Left ventricle myocardium superior (tissue), 1 donor: ENCODE results near the gene BCAR1. TPM values are rescaled to one million over a fixed set of nuclear protein-coding genes. Genes with fewer than 3 reads are reported as not detected.
"Not testable (repeated sequence)": the region's sequence is repeated elsewhere in the genome, so short reads cannot be mapped to it uniquely, and the experiment has no call there.

Experiments
- ATAC-seq: fragments of 200-7000 bp; cut with Tn5 transposase; one replicate; pipeline ENCODE4 v1.9.1; 2020; ENCODE audit warnings: mild to moderate bottlenecking, moderate library complexity
- DNase-seq: peaks from one replicate; pipeline ENCODE4 v3.0.0-alpha.2; 2020
- intact Hi-C: fragments of 100-400 bp; cut with micrococcal nuclease; formaldehyde crosslinking; loops from one replicate; pipeline ENCODE4 v1.11.0; 2022
- total RNA-seq: library from RNA; stranded (reverse); fragmentation: NEBNext Ultra II Directional; extraction: Animal tissue kit (Norgen Biotek cat#: 25700); gene quantifications from one replicate; pipeline ENCODE4 v1.2.1, GENCODE V29; 2021
- donor health status: DM: no; HTN: yes; CAD: no; lungs with severe emphysema.

BCAR1 gene
- total RNA-seq, 1 donor from 2014 or later, result 82.9 TPM

- DNase-seq (no peak), ATAC-seq (no peak)
- intact Hi-C loops, result no loop called here
Measured at GRCh38 chr16:75273054-75273925, 21.9 kb upstream of the BCAR1 start.

- intact Hi-C loops, ATAC-seq, DNase-seq: not testable (repeated sequence)
Measured at GRCh38 chr16:75272629-75273028, 21.2 kb upstream of the BCAR1 start.

GRCh38 chr16:75272097-75272551, 20.7 kb upstream of the BCAR1 start:
- intact Hi-C loops, result no loop called here
- no peak for ATAC-seq
- DNase-seq, result no peak

- intact Hi-C loops, result no loop called here
- no peak for DNase-seq
Measured at GRCh38 chr16:75271441-75272096, 20.1 kb upstream of the BCAR1 start.

GRCh38 chr16:75269358-75269757, 17.9 kb upstream of the BCAR1 start:
- intact Hi-C loops, ATAC-seq, DNase-seq: not testable (repeated sequence)

More at GRCh38 chr16:75271441-75272096, 20.1 kb upstream of the BCAR1 start:
- ATAC-seq, result no peak

- intact Hi-C loops, result no loop called here
- ATAC-seq (peak; percentile 79), DNase-seq (peak; percentile 90)
Measured at GRCh38 chr16:75267631-75268264, 16.3 kb upstream of the BCAR1 start.

GRCh38 chr16:75266738-75267630, 15.6 kb upstream of the BCAR1 start:
- ATAC-seq (no peak), DNase-seq (peak; percentile 41)
- intact Hi-C loops, result no loop called here

- intact Hi-C loops, result no loop called here
- peak; percentile 52 for ATAC-seq
- DNase-seq, result peak; percentile 83
Measured at GRCh38 chr16:75265911-75266701, 14.7 kb upstream of the BCAR1 start.

GRCh38 chr16:75264999-75265910, 13.8 kb upstream of the BCAR1 start:
- intact Hi-C loops, result no loop called here
- DNase-seq, result peak; percentile 73
- peak; percentile 40 for ATAC-seq

GRCh38 chr16:75264457-75264998, 13.1 kb upstream of the BCAR1 start:
- DNase-seq (no peak), ATAC-seq (peak; percentile 10)
- intact Hi-C loops, result no loop called here

GRCh38 chr16:75263963-75264445, 12.6 kb upstream of the BCAR1 start:
- ATAC-seq (peak; percentile 36), DNase-seq (no peak)
- intact Hi-C loops, result no loop called here

- ATAC-seq (no peak), DNase-seq (no peak)
- intact Hi-C loops, result no loop called here
Measured at GRCh38 chr16:75263291-75263962, 12.0 kb upstream of the BCAR1 start.

GRCh38 chr16:75262800-75263127, 11.3 kb upstream of the BCAR1 start:
- no peak for ATAC-seq
- DNase-seq, result no peak
- intact Hi-C loops, result no loop called here

GRCh38 chr16:75262104-75262799, 10.8 kb upstream of the BCAR1 start:
- no peak for ATAC-seq
- intact Hi-C loops, result no loop called here
- DNase-seq, result peak; percentile 13

- DNase-seq (no peak), ATAC-seq (no peak)
- intact Hi-C loops, result no loop called here
Measured at GRCh38 chr16:75261590-75262078, 10.2 kb upstream of the BCAR1 start.
